A673 (cell line): Measurements from ENCODE around the gene SHOX.

Source experiments
- EZH2 ChIP-seq: fragments of 200-600 bp; sonication (generic); IDR thresholded peaks from 2 replicates; pipeline ENCODE4 v1.6.1; 2017; ENCODE audit warnings: borderline replicate concordance, low read depth, mild to moderate bottlenecking, mixed read lengths, antibody characterized with exemption, low read length; ENCODE audit not compliant: poor library complexity, severe bottlenecking
- TF ChIP-seq, protein P1 (sequence below): fragments of 300-800, 200-600 bp; sonication (generic); conservative IDR thresholded peaks from 2 replicates; pipeline ENCODE4 v1.5.1; 2017; ENCODE audit warnings: low read depth, mild to moderate bottlenecking, antibody characterized with exemption, low read length, moderate library complexity, mixed read lengths

DNA sequence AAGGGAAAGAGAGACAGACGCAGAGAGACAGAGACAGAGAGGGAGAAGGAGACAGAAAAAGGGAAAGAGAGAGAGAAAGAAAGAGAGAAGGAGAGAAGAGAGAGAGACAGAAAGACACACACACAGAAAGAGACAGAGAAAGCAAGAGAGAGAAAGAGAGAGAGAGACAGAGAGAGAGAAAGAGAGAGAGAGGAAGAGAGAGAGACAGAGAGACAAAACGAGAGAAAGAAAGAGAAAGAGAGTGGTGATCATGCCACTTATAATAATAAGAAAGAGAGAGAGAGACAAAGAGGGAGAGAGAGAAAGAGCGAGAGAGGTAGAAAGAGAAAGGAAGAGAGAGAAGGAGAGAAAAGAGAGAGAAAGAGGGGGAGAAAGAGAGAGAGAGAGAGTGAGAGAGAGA is 51.4 kb downstream of the SHOX start:
- TF ChIP-seq EZH2, result no peak
- TF ChIP-seq, protein P1, sequence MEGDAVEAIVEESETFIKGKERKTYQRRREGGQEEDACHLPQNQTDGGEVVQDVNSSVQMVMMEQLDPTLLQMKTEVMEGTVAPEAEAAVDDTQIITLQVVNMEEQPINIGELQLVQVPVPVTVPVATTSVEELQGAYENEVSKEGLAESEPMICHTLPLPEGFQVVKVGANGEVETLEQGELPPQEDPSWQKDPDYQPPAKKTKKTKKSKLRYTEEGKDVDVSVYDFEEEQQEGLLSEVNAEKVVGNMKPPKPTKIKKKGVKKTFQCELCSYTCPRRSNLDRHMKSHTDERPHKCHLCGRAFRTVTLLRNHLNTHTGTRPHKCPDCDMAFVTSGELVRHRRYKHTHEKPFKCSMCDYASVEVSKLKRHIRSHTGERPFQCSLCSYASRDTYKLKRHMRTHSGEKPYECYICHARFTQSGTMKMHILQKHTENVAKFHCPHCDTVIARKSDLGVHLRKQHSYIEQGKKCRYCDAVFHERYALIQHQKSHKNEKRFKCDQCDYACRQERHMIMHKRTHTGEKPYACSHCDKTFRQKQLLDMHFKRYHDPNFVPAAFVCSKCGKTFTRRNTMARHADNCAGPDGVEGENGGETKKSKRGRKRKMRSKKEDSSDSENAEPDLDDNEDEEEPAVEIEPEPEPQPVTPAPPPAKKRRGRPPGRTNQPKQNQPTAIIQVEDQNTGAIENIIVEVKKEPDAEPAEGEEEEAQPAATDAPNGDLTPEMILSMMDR, result no peak
